Mammary epithelial cell (primary cell): ENCODE data around the gene CARD6.

Experiments
- CTCF ChIP-seq, 2 donors: IDR thresholded peaks in 1 of 2; conservative IDR thresholded peaks in 1 of 2; 2 replicates each; pipeline ENCODE4 v1.5.1; 2011 to 2012; ENCODE audit warnings: inconsistent platforms in 2 of 2, low read length in 2 of 2, mild to moderate bottlenecking in 2 of 2, control low read depth in 1 of 2, low read depth in 1 of 2; ENCODE audit not compliant: insufficient read depth in 1 of 2; ENCODE audit errors: extremely low read depth in 1 of 2
- EZH2 ChIP-seq: IDR thresholded peaks from 2 replicates; pipeline ENCODE4 v1.6.1; 2012; ENCODE audit warnings: low read length, inconsistent platforms, borderline replicate concordance

- TF ChIP-seq CTCF (conservative IDR thresholded peaks at IDR 0.05 in 1 of 2, IDR thresholded peaks at IDR 0.05 in 1 of 2; ENCODE audit: extremely low read depth in 1 of 2, insufficient read depth in 1 of 2, low read depth in 1 of 2, low read length in 2 of 2) (no peak), EZH2 (no peak)
Observed at GRCh38 chr5:40791715-40792139, 49.4 kb upstream of the CARD6 start.
